ENCODE data around the gene FREM2. TPM values are rescaled to one million over a fixed set of nuclear protein-coding genes. Genes with fewer than 3 reads are reported as not detected.

The FREM2 gene
- total and polyA plus RNA-seq, 2 of the 13 experiments (the other 11 are each of a cell fraction or from before 2014, with no cell fraction given): not detected

DNA sequence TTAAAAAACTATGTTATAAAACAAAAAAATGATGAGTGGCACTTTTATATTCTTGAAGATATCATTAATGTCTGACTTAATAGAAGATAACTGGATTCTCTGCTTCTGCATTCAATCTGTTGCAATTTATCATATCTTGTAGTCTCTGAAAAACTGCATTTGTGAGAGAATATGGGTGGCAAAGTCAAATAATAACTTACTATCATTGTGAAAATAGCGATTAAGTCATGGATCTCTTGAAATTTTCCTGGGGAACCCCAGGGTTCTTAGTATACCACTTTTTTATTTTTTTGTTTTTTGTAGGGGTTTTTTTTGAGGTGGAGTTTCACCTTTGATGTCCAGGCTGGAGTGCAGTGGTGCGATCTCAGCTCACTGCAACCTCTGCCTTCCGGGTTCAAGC lies 176.7 kb downstream of the FREM2 start:
- no peak for FAIRE-seq
- in situ Hi-C loops (cut with HindIII; ENCODE audit: extremely low pct_ligation_motif_present, low pct_unique_long_range_greater_than_20kb): no loop called here

More for the DNA sequence above, 176.7 kb downstream of the FREM2 start:
- Histone ChIP-seq H3K36me3 (replicated peaks in 1 of 2; ENCODE audit: control insufficient read depth in 1 of 2, insufficient read depth in 2 of 2, low read length in 2 of 2) (no peaks in the 10 kb centered on the region), H3K79me2 (ENCODE audit: insufficient read depth, low read length) (no peaks in the 10 kb centered on the region), H3K4me3 (replicated peaks in 1 of 3; ENCODE audit: insufficient read depth in 1 of 3, low read depth in 2 of 3, low read length in 3 of 3) (no peak overlapping the region), H3K9ac (ENCODE audit: insufficient read depth, low read depth, low read length) (no peak overlapping the region), H4K20me1 (ENCODE audit: insufficient read depth, low read length) (no peaks in the 10 kb centered on the region), H2AFZ (ENCODE audit: low read length) (no peak overlapping the region), H3K27ac (ENCODE audit: extremely low read length, insufficient read depth, low read length) (no peak overlapping the region), H3K4me1 (ENCODE audit: insufficient read depth, low read length) (no peaks in the 10 kb centered on the region), H3K27me3 (ENCODE audit: control insufficient read depth in 1 of 2, insufficient read depth in 2 of 2, low read length in 2 of 2) (no peaks in the 10 kb centered on the region), H3K4me2 (ENCODE audit: low read depth, low read length) (no peak overlapping the region), H3K9me3 (ENCODE audit: low read length) (no peaks in the 10 kb centered on the region)
- DNase-seq (ENCODE audit: low spot score) (no peak), ATAC-seq (no peak)
- ChIA-PET POLR2A (no interaction called here), CTCF (ENCODE audit: low intra/inter-chr PET ratio, low total read pairs) (no interaction called here)
- WGBS (ENCODE audit: low lambda C conversion rate): 0% methylated on average over 3 of the region's 3 CpGs
- TF ChIP-seq, protein P1, sequence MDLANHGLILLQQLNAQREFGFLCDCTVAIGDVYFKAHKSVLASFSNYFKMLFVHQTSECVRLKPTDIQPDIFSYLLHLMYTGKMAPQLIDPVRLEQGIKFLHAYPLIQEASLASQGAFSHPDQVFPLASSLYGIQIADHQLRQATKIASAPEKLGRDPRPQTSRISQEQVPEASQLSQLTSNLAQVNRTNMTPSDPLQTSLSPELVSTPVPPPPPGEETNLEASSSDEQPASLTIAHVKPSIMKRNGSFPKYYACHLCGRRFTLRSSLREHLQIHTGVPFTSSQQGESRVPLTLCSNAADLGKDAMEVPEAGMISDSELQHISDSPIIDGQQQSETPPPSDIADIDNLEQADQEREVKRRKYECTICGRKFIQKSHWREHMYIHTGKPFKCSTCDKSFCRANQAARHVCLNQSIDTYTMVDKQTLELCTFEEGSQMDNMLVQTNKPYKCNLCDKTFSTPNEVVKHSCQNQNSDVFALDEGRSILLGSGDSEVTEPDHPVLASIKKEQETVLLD (CRISPR knock-in tag; IDR thresholded peaks at IDR 0.05; ENCODE audit: low read depth): no peak
- TF ChIP-seq, protein P2, sequence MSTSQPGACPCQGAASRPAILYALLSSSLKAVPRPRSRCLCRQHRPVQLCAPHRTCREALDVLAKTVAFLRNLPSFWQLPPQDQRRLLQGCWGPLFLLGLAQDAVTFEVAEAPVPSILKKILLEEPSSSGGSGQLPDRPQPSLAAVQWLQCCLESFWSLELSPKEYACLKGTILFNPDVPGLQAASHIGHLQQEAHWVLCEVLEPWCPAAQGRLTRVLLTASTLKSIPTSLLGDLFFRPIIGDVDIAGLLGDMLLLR (CRISPR knock-in tag; IDR thresholded peaks at IDR 0.05): no peak
- TF ChIP-seq, protein P3, sequence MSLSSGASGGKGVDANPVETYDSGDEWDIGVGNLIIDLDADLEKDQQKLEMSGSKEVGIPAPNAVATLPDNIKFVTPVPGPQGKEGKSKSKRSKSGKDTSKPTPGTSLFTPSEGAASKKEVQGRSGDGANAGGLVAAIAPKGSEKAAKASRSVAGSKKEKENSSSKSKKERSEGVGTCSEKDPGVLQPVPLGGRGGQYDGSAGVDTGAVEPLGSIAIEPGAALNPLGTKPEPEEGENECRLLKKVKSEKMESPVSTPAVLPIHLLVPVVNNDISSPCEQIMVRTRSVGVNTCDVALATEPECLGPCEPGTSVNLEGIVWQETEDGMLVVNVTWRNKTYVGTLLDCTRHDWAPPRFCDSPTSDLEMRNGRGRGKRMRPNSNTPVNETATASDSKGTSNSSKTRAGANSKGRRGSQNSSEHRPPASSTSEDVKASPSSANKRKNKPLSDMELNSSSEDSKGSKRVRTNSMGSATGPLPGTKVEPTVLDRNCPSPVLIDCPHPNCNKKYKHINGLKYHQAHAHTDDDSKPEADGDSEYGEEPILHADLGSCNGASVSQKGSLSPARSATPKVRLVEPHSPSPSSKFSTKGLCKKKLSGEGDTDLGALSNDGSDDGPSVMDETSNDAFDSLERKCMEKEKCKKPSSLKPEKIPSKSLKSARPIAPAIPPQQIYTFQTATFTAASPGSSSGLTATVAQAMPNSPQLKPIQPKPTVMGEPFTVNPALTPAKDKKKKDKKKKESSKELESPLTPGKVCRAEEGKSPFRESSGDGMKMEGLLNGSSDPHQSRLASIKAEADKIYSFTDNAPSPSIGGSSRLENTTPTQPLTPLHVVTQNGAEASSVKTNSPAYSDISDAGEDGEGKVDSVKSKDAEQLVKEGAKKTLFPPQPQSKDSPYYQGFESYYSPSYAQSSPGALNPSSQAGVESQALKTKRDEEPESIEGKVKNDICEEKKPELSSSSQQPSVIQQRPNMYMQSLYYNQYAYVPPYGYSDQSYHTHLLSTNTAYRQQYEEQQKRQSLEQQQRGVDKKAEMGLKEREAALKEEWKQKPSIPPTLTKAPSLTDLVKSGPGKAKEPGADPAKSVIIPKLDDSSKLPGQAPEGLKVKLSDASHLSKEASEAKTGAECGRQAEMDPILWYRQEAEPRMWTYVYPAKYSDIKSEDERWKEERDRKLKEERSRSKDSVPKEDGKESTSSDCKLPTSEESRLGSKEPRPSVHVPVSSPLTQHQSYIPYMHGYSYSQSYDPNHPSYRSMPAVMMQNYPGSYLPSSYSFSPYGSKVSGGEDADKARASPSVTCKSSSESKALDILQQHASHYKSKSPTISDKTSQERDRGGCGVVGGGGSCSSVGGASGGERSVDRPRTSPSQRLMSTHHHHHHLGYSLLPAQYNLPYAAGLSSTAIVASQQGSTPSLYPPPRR (CRISPR knock-in tag; IDR thresholded peaks at IDR 0.05; ENCODE audit: borderline replicate concordance): no peak
- TF ChIP-seq CHD4 (IDR thresholded peaks at IDR 0.05; ENCODE audit: borderline replicate concordance, low read length) (no peak), KDM4B (CRISPR knock-in tag; IDR thresholded peaks at IDR 0.05) (no peak), ZNF549 (CRISPR knock-in tag; IDR thresholded peaks at IDR 0.05) (no peak)
- BruUV-seq (replicated peaks): no TSS peak
- intact Hi-C loops (cut with micrococcal nuclease; ENCODE audit: unreplicated experiment): no loop called here
